ENCODE measurements around the gene ATP10A.
"Not testable (repeated sequence)": the region's sequence is repeated elsewhere in the genome, so short reads cannot be mapped to it uniquely, and the experiment has no call there.

ATP10A gene

GRCh38 chr15:25858952-25859760 lies 4.0 kb downstream of the ATP10A start:
- TF ChIP-seq CTCF (IDR thresholded peaks at IDR 0.05; ENCODE audit: borderline replicate concordance, insufficient read depth, low read depth, low read length), result no peak
- H3K4me3 ChIP-seq (ENCODE audit: low read depth, low read length), result no peak overlapping the region

GRCh38 chr15:25856059-25856458 lies 7.1 kb downstream of the ATP10A start:
- not testable (repeated sequence) for H3K4me3 ChIP-seq (ENCODE audit: low read depth, low read length)

GRCh38 chr15:25852661-25853524 lies 10.2 kb downstream of the ATP10A start:
- no peak overlapping the region for H3K4me3 ChIP-seq (ENCODE audit: low read depth, low read length)
- no peak for TF ChIP-seq CTCF (IDR thresholded peaks at IDR 0.05; ENCODE audit: borderline replicate concordance, insufficient read depth, low read depth, low read length)

GRCh38 chr15:25852027-25852426 lies 11.1 kb downstream of the ATP10A start:
- H3K4me3 ChIP-seq (ENCODE audit: low read depth, low read length), result no peak overlapping the region
- no peak for TF ChIP-seq CTCF (IDR thresholded peaks at IDR 0.05; ENCODE audit: borderline replicate concordance, insufficient read depth, low read depth, low read length)

GRCh38 chr15:25850154-25851111 lies 12.7 kb downstream of the ATP10A start:
- no peak for TF ChIP-seq CTCF (IDR thresholded peaks at IDR 0.05; ENCODE audit: borderline replicate concordance, insufficient read depth, low read depth, low read length)
- no peak overlapping the region for H3K4me3 ChIP-seq (ENCODE audit: low read depth, low read length)

- no peak for TF ChIP-seq CTCF (IDR thresholded peaks at IDR 0.05; ENCODE audit: borderline replicate concordance, insufficient read depth, low read depth, low read length)
- no peak overlapping the region for H3K4me3 ChIP-seq (ENCODE audit: low read depth, low read length)
These were observed 13.8 kb downstream of the ATP10A start for GRCh38 chr15:25849157-25849921.

Measured in GM12875 (cell line).